Measurements from ENCODE around the gene VSTM2L.

The VSTM2L gene

GRCh38 chr20:37991908-37992307, 89.0 kb downstream of the VSTM2L start:
- no peak overlapping the region for H3K4me3 ChIP-seq
- DNase-seq (ENCODE audit: low spot score): no peak
- TF ChIP-seq, protein P1, sequence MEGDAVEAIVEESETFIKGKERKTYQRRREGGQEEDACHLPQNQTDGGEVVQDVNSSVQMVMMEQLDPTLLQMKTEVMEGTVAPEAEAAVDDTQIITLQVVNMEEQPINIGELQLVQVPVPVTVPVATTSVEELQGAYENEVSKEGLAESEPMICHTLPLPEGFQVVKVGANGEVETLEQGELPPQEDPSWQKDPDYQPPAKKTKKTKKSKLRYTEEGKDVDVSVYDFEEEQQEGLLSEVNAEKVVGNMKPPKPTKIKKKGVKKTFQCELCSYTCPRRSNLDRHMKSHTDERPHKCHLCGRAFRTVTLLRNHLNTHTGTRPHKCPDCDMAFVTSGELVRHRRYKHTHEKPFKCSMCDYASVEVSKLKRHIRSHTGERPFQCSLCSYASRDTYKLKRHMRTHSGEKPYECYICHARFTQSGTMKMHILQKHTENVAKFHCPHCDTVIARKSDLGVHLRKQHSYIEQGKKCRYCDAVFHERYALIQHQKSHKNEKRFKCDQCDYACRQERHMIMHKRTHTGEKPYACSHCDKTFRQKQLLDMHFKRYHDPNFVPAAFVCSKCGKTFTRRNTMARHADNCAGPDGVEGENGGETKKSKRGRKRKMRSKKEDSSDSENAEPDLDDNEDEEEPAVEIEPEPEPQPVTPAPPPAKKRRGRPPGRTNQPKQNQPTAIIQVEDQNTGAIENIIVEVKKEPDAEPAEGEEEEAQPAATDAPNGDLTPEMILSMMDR (IDR thresholded peaks at IDR 0.05): no peak
- no peak overlapping the region for H3K27ac ChIP-seq

DNA sequence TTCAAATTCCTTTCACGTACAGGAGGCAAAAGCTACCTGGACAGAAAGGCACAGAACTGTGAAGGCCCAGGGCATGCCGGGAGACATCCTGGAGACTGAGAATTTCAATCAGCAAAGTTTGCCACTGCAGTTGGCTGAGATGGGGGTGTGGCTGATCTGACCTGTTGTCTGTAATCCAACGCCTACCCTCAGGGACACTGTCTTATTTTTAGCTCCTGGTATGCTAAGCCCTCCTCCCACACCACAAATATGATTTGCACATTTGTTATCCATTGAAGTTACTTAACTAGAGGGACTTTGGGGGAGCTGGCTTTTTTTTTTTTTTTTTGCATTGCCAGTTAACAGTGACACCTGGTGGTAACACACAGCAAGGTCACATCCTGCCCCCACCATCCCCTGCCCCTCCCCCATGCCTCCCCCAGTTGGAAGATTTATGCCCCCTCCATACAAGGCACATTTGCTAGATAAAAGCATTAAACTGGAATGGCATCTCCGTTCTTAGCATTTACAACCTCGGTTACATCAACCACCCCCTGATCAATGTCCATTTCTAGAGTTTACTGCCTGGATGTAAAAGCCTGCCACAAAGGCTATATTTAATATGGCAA, 90.0 kb downstream of the VSTM2L start:
- DNase-seq (ENCODE audit: low spot score): no peak
- TF ChIP-seq, protein P1 (IDR thresholded peaks at IDR 0.05): peak; percentile 45
- Histone ChIP-seq H3K27ac (no peak overlapping the region), H3K4me3 (no peak overlapping the region)

DNA sequence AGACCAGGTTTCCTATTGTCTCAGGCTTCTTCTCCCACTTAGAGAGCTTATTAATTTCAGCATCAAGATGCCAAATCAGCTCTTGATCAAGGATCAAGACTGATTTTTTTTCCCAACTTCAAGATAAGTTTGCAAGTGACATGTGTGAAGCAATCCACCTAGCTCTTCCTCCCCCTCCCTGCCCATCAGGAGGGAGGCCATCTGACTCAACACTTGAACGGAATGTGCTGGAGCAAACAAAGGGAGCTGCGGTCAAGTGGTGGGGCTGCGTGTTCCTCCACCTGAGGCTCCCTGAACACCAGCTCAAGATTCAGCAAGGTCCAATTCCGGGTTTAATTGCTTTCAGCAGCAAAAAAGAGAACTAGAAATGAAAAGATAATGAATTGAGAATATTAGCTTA, 91.6 kb downstream of the VSTM2L start:
- Histone ChIP-seq H3K27ac (no peak overlapping the region), H3K4me3 (no peak overlapping the region)
- TF ChIP-seq, protein P1 (IDR thresholded peaks at IDR 0.05): no peak
- no peak for DNase-seq (ENCODE audit: low spot score)

Data from coronary artery (tissue), 2 donors.